ENCODE measurements around the gene TRAF4.
"Not testable (repeated sequence)": the region's sequence is repeated elsewhere in the genome, so short reads cannot be mapped to it uniquely, and the experiment has no call there.

Gene TRAF4

DNA sequence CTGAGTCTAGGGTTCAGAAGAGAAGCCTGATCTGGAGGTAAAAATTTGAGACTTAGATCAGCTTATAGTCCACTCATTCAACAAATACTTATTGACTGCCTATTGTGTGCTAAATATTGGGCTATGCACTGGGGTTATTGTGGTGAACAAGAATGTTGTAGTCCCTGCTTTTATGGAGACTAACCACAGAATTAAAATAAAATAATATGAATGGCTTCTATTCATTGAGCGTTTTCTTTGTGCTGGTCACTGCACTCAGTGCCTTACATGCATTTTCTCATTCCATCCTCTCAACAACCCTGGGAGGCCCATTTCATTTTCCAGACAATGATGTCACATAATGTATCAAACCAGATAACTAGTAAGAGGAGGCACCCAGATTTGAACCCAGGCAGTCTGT, 10.5 kb upstream of the TRAF4 start:
- DNase-seq (ENCODE audit: low read depth), result no peak

GRCh38 chr17:28734712-28735241, 9.0 kb upstream of the TRAF4 start:
- no peak for DNase-seq (ENCODE audit: low read depth)

DNA sequence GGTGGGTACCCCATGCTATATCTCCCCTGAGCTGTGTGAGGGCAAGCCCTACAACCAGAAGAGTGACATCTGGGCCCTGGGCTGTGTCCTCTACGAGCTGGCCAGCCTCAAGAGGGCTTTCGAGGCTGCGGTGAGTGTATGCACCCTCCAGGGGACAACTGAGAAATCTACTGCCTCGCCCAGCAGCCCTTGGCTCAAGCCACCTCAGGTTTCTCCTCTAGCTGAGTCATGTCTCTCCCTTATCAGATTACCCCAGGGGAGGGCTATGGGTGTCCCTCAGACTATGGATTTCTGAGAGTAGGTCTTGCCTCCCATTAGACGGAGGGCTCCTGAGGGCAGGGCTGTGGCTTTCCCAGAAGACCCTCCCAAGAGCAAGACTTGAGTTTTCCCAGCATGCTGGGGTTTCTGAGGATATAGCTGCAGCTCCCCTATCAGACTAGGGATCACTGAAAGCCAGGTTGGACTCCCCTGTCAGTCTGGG, 8.5 kb upstream of the TRAF4 start:
- DNase-seq (ENCODE audit: low read depth), result peak; percentile 68

DNA sequence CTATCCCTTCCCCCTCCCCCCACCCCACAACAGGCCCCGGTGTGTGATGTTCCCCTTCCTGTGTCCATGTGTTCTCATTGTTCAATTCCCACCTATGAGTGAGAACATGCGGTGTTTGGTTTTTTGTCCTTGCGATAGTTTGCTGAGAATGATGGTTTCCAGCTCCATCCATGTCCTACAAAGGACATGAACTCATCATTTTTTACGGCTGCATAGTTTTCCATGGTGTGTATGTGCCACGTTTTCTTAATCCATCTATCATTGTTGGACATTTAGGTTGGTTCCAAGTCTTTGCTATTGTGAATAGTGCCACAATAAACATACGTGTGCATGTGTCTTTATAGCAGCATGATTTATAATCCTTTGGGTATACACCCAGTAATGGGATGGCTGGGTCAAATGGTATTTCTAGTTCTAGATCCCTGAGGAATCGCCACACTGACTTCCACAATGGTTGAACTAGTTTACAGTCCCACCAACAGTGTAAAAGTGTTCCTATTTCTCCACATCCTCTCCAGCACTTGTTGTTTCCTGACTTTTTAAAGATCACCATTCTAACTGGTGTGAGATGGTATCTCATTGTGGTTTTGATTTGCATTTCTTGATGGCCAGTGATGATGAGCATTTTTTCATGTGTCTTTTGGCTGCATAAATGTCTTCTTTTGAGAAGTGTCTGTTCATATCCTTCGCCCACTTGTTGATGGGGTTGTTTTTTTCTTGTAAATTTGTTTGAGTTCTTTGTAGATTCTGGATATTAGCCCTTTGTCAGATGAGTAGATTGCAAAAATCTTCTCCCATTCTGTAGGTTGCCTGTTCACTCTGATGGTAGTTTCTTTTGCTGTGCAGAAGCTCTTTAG, 7.7 kb upstream of the TRAF4 start:
- DNase-seq (ENCODE audit: low read depth), result not testable (repeated sequence)

- DNase-seq (ENCODE audit: low read depth), result no peak
Observed at GRCh38 chr17:28737316-28737715, 6.5 kb upstream of the TRAF4 start.

- DNase-seq (ENCODE audit: low read depth), result no peak
Observed at GRCh38 chr17:28737770-28738679, 5.8 kb upstream of the TRAF4 start.

GRCh38 chr17:28738680-28739384, 5.0 kb upstream of the TRAF4 start:
- no peak for DNase-seq (ENCODE audit: low read depth)

- no peak for DNase-seq (ENCODE audit: low read depth)
Observed at GRCh38 chr17:28740406-28741357, 3.1 kb upstream of the TRAF4 start.

DNA sequence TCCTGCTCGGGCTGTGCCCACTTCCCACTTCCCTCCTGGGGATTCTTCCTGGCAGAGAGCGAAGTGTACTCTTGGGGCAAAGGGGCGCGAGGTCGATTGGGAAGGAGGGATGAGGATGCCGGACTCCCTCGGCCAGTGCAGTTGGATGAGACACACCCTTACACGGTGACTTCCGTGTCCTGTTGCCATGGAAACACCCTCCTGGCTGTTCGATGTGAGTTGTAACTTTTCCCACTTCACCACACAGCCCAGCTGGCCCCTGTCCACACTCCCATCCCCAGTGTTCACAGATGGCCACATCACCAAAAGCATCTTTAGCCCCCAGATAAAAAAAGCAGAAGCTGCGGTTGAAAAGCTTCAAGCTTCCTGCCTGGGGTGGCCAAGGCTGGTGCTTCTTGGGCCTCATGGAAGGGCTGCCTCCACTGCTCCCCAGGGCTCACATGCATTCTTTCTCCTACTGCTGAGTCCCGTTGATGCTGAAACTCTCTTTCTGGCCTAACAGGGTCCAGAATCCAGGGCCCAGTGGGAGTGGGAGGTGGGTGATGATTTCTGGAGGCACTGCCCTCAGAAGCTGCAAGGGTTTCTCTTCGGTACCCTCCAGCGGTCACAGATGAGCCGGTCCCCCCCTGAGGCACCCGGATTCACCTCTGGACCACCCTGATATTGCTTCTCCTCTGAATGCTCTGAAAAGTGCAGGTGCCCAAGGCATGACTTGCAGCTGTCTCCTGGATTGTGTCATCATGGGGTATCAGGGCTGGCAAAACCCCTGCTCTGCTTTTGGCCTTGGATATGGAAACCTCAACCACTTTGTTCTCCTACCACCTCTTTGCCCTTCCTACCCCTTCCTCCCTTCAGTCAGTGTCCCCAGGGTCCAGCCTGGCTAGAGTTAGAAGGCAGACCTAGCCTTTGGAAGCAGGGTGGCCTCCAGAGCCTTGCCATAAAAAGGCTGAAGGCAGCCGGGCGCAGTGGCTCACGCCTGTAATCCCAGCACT, 2.2 kb upstream of the TRAF4 start:
- no peak for DNase-seq (ENCODE audit: low read depth)

- DNase-seq (ENCODE audit: low read depth), result no peak
Observed at GRCh38 chr17:28744104-28744971, 527 bp downstream of the TRAF4 start.

GRCh38 chr17:28744972-28745785, 1.4 kb downstream of the TRAF4 start:
- DNase-seq (ENCODE audit: low read depth), result peak; percentile 68

GRCh38 chr17:28745786-28746411, 2.1 kb downstream of the TRAF4 start:
- no peak for DNase-seq (ENCODE audit: low read depth)

GRCh38 chr17:28746611-28747050, 2.8 kb downstream of the TRAF4 start:
- DNase-seq (ENCODE audit: low read depth), result peak; percentile 26

DNA sequence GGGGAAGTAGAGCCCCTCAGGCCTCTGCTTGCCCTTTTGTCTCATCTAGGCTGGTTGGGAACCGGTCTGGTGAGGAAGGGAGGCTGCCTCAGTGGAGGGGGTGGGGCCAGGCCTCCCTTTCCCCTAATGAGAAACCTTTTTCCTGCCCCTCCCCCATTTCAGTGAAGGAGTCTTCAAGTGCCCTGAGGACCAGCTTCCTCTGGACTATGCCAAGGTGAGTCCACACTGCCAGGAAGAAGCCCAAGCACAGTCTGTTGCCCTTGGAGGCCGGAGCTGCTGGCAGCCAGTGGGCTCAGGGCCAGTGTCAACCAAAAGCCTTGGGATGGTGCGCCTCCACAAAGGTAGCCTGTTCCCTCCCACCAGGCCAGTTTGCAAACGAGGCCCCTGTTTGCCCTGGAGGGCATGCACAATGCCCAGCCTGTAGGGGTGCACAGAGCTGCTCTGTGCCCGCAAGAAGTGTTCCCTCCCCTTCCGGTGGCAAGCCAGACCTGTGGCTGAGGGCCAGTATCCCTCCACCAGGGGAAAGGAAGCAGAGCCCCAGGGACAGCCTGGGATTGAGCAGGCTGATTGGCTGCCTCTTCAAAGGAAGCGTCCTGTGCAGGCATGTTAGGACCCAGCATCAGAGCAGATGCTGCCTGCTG, 3.4 kb downstream of the TRAF4 start:
- DNase-seq (ENCODE audit: low read depth), result no peak

- DNase-seq (ENCODE audit: low read depth), result no peak
Observed at GRCh38 chr17:28747801-28748750, 4.3 kb downstream of the TRAF4 start.

Measured in iris pigment epithelial cell (primary cell).